HG02642 (cell line): ENCODE measurements around the gene AGBL4.

Source experiments
- ATAC-seq: cut with Tn5 transposase; IDR thresholded peaks from one replicate; pipeline ENCODE4 v1.9.1; 2021; ENCODE audit warnings: mild to moderate bottlenecking; ENCODE audit not compliant: unreplicated experiment, poor library complexity

The AGBL4 gene

DNA sequence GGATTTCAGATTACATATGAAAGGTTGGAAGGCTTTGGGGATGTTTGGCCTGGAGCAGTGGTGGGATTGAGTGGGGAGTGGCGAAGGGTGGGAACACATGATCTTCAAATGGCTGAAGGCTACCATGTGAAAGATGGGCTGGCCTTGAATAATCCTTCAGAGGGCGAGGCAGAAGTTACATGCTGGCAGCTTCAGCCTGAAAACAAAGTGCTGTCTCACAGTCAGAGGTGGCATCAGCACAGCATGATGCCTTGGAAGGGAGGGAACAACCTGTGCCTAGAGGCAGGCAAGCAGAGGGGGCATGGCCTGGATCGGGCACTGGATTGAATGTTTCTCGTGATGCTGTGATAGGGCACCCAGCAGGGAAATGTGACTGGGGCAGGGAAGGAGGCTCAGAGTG lies 1377.9 kb downstream of the AGBL4 start:
- no peak for ATAC-seq

DNA sequence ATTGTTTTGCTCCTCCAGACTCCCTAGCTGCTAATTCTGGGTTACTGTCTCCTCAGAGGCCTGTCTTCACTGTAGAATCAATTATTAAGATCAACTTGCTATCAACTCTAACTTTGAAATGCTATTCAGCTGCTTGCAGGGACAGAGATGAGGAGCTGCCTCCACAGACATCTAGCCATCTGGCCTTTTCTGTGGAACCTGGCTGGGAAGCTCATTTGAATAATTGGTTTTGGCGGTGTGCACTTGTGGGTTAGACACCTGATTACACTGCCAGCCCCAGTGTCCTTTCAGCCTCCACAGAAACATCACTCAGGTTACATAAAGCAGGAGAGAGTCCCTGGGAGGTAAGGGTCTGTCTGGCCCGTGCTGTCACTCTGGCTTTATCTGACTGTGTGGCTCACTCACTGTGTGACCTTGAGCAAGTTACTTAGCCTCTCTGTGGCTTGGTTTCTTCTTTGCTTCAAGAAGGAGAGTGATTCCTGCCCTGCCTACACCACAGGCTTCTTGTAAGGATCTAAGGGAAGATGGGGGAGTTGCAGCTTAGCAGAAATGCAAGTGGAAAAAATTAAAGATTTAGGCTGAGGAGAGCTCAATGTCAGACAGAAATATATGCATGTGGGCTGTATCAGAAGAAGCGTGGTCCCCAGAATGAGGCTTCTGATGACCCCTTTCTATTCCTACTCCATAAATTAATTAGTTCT lies 1378.7 kb downstream of the AGBL4 start:
- no peak for ATAC-seq

DNA sequence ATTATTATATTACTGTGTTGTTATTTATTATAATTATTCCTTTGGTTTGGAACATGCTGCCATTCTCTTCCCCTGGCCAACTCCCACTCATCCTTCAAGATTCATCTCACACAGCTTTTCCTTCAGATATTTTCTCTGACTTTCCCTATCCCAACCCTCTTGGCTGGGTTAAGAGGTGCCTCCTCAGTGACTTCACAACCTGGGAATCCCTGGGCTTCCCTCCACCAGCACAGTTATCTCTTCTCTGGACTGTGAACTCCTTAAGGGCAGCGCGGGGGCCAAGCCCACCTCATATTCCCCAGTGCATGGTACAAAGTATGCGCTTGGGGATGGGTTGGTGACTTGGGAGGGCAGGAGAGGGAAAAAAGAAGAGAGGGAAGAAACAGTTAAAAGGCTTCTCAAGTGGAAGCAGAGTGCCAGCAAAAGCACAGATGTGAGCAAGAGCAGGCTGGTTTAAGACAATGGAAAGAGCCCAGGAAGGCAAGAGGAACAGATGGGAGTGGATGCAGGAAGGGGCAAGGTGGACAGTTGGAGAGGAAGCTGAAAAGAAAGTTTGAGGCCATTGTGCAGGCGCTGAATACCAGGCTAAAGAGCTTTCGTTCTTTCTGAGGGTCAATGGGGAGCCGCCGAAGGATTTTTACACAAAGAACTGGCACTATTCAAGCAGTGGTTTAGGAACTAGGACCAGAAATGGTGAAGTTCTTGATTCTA lies 1379.4 kb downstream of the AGBL4 start:
- ATAC-seq, result no peak

DNA sequence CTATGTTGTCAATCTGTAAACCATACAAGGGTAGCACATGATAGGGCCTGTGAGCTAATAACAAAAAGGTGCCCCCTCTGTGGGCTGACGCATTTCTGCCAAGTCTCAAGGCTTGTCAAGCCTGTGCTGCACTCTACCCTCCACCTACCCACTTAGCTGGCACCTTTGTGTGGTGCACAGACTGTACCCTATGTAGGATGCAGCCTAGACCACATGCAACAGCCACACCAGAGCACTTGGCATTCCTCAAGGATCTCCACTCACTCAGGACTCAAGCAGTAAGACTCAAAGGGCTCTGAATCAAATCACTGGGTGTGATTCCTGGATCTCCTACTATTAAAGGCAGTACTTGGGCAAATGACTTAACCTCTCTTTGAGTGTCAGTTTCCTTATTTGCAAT lies 1380.6 kb downstream of the AGBL4 start:
- ATAC-seq, result no peak

DNA sequence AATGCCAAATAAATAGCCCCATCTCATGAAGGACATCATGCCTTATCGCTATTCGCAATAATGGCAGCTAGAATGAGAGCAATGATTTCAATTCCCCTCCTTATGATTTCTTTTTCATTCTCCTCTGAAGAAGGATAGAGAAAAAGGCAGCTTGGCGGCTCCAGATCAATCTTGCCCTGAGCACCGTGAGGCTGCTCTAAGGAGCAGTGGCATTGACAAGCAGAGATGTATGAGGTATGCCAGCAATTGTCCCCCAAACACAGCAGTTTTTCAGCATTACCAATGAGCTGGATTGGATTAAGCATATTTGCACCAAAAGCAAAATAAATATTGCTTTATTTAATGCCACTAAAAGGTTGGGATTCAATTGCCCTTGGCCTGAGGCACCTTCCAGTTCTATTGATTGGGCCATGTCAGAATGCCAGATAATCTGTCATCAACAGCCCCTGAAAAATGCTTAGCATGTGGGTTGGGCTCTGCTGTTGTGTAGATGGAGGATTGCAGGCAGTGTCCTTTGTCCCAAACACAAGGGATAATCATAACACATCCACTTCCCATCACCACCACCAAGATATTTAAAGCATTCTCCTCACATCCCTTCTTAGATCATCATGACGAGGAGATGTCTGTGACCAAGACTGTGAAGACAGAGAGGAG lies 1382.8 kb downstream of the AGBL4 start:
- ATAC-seq, result no peak

DNA sequence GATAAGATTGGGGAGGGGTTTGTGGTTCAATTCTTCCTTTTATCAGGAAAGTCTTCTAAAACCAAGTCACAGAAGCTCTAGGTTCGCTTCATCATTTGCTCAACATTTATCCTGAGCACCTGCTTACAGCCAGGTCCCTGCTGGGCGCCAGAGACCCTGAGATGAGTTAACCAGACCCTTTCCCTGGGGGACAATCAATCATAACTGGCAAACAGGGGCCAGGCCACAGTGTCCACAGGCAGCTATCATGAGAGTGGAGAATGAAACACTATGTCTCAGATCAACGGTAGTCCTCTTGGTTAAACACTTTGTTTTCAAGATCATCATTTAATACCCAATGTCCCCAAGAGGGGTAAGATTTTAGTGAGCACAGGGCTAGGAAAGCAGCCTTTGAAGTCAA lies 1393.9 kb downstream of the AGBL4 start:
- no peak for ATAC-seq

DNA sequence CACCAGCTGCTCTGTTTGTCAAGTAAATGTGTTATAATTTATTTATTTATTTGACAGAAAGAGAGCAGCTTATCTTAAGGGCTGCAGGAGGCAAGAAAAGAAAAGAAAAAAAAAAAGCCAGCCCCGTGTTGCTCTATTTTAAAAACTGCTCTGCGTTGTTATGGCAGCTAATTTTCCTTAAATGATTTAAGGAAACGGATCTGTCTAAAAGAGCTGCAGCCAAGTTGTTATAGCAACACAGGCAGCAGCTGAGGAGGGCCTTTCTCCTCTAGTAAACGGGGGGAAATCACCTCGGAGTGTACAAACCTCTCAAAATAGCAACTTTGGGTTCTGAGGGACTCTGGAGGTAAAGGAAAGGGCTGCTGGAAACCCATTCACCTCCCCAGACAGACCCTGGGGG lies 1396.3 kb downstream of the AGBL4 start:
- ATAC-seq, result no peak

DNA sequence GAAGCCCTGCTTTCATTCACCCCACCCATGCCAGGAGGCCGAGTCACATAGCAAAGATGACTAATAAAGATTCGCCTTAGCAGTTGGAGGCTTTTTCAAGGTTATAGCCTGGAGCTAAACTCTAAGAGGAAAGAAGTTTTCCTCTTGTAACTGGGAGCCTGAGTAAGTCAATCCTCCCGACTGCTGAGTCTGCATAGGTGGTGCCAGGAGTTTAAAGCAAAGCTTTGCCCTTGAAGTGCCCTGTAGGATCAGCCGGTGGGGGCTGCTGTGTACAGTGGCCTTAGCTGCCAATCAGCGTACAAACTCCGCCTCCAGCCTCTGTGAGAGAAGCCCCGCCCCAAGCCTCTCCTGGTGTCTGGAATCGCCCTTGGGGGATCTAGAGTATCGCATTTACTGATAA lies 1404.2 kb downstream of the AGBL4 start:
- ATAC-seq, result no peak

DNA sequence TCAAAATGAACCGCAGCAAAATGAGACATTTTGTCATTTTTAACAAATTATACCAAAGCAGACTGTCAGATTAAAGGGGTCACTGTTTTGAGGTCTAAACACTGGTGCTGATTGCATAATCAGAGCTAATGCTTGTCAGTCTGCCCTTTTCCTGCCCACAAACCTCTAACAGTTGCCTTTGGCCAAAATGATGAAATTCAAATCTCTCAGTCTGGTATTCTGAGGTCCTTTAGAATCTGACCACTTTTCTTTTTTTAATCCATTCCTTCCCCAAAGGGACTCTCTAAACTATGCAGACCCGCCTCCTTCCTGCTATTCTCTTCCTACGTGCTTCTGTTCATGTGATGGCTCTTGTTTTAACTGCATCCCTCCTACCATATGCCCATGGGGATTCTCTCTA lies 1406.5 kb downstream of the AGBL4 start:
- ATAC-seq, result no peak

DNA sequence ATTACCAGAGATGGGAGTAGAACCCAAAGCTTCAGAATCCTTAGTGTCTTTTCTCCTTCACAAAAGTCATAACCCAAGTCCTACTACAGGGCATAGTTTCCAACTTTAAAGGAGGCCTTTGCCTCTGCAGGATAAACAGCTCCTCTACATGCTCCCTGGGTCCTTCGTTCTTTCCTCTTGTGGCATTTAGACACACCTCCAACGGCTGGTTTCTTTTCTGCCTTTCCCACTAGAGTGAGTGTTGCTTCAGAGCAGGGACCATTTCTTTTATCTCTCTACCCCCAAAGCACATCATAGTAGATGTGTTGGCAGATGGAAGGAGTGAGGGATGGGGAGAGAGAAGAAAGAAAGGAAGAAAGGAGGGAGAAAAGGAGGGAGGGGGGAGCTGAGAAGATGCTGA lies 1407.0 kb downstream of the AGBL4 start:
- no peak for ATAC-seq

DNA sequence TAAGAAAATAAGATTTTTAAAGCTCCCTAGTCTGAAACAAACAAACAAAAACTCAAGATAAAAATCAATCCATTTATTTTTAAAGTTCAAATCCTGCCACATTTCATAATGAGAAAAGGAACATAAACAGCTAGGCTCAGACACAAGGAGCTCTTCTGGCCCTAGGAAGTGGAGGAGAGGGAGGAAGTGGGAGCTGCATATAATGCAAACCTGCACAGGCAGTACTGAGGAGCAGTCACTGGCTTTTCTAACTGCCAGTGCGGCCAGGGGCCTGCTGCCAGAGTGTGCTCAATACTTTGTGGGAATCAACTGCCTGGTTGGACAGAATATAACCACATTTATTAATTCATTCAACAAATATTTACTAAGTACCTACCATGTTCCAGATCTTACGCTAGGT lies 1411.9 kb downstream of the AGBL4 start:
- no peak for ATAC-seq

DNA sequence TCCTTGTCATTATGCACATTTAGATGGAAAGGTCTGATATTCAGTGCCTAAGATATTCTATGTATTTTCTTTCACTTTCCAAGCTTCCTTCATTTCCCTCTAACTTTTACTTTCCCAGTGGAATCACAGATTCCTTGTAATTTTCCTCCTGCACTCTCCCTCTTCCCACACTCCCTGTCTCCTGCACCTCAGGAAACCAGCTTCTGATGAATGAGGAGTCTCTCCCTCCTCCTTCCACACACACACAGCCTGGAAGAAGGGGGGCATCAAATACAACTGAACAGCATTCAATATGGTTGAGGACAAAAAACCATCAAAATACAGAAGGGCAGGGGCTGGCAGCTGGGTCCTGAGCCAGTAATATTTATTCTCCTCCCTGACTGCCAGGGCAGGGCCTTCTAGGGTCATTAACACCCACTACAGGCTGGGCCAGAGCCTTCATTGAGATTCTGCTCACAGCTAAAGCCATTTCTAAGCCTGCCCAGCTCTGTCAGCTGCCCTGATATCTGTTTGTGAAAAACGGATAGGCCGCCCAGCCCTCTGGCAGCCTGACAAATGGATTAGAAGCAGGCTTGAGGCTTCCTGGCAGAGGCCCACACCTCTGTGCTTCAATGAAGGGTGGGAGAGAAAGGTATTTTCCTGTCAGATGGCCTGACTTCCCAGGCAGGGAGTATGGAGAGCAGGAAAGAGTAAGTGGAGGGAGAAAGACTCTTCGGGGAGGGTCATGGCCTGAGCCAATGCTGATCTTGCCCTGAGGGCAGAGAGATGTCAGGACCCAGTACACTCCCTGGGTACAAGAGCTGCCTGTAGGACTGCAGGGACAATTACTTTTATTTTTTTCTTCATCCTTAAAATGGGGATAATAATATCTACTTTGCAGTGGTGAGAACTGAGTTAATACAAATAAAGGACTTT lies 1412.9 kb downstream of the AGBL4 start:
- no peak for ATAC-seq

DNA sequence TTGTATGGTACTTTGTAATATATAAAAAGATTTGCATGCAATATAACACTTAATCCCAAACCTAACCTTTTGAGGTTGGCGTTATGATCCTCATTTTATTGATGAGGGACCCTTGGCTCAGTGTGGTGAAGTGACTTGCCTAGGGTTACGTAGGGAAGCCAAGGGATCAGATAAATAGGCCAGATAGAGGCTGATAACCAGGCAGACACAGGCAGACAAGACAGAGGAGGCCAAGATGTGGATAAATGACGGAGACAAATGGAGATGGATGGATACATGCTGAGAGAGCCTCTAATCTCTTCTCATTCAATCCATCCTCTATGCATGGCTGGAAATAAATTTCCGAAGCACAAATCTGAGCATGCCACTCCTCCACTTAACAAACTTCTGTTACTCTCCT lies 1414.9 kb downstream of the AGBL4 start:
- no peak for ATAC-seq

DNA sequence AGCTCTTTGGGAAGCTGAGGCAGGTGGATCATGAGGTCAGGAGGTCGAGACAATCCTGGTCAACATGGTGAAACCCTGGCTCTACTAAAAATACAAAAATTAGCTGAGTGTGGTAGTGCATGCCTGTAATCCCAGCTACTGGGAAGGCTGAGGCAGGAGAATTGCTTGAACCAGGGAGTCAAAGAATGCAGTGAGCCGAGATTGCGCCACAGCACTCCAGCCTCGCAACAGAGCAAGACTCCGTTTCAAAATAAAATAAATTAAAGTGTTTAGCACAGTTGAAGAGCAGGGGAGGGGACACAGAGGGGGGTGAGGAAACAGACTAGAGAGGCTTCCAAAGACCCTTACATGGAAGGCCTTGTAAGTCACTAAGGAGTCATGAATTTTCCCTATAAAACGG lies 1420.5 kb downstream of the AGBL4 start:
- no peak for ATAC-seq

DNA sequence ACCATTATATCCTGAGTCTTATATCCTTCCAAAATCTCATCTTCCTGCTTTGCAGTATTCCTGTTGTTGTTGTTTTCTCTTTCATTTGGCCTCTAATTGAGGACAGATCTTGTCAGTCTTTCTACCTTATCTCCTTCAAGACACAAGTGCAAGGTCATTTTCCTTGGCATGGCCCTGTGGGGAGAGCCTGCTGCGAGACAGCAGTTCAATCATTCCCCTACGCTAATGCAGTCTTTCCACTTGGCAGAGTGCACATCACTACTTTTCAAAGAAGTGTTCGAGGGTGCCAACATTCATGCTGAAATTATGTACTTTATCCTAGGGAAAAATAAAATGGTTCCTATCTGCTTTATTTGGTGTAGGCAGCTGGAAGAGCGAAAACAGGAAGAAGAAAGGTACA lies 1421.4 kb downstream of the AGBL4 start:
- no peak for ATAC-seq

DNA sequence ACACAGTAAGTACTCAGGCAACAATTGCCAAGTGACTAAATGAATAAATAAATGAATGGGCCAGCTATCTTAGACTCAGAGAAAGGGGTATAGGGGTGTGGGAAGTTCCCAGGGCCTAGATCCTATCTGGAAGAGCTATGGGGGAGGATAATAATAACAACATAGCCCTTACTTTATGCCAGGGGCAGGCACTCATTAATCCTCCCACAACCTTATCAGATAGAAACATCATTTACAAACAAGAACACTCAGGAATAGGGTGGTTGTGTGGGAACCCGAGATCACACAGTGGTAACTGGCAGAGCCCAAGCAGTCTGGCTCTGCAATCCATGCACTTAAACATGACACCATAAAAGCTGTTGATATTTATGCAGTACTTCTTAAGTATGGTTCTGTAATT lies 1423.6 kb downstream of the AGBL4 start:
- no peak for ATAC-seq

DNA sequence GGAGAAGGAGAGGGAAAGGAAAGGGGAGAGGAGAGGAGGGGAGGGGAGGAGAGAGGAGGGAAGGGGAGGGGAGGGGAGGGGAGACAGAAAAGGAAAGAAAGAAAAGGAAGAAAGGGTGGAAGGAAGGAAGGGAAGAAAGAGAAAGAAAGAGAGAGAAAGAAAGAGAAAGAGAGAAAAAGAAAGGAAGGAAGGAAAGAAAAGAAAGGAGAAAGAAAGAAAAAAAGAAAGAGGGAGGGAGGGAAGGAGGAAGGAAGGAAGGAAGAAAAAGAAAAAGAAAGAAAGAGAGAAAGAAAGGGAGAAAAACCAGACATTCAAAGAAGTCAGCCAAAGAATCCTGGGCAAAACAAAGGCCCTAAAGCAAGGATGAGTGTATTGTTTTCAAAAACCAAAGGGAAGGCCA lies 1426.1 kb downstream of the AGBL4 start:
- no peak for ATAC-seq

DNA sequence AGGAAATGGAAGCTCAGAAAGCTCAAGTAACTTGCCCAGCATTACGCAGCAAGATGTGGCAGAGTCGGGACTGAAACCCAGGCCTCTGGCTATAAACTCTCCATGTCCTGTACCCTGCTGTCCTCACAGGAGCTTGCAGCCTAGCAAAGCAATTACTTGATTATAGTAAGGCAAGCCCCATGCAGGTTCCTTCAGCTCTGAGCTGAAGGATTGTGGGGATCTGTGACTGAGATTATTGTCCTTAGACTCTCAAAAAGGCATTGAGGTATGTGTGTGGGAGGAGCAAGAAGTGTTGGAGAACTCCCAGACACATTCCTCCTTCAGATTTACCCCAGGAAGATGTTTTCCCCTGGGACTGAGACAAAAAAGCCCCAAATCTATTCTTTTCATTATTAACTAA lies 1427.7 kb downstream of the AGBL4 start:
- no peak for ATAC-seq

DNA sequence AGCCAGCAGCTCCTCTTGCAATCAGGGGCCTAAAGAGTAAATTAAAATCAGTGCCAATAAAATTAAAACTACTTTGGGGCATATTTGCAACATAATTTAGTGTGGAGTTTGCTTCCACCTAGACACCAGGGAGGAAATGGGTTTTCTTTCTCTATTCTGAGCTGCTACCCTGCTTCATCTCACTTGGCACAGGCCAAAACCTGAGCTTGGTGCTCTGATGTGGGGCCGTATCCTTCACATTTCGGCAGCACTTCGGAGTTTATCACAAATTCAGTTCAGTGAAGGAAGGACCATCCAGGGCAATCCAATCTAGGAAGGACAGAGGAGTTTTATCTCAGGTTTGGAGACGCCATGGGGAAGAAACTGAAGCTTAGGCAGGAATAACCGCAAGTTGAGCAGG lies 1428.1 kb downstream of the AGBL4 start:
- ATAC-seq, result no peak

DNA sequence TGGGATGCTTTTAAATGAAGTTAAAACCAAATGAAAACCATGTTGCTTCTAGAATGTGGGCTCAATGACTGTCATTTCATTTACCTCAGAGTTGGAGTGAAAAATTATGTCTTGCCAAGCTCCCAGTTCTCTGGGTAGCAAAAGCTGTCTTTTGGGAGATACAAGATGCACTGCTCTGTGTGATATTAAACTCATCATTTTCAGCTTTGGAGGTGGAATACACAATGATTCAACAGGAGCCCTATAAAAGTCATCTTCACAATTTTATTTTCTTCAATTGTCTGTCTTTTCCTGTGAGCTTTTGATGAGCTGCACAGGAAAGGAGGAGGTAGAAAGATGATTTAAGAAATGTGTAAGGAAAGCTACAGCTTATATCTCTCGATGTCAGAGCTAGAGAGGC lies 1431.4 kb downstream of the AGBL4 start:
- ATAC-seq, result no peak

DNA sequence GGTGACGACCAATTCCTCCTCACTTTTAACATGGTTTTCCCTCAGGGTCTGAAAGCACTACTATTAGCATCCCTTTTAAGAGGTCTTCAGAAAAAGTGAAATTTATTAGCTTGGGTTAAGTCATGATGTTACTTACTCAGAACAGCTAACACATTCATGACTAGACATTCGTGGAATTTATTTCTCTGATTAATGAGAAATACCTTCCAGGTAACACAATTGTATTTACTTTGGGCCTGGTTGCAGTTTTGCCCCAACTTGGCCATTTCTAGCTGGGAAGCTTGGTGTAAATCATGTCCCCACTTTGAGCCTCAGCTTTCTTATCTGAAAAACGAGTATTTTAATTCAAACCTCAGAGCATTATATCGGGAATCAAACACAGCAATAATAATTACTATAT lies 1432.6 kb downstream of the AGBL4 start:
- ATAC-seq, result no peak
